RWPE2 (cell line): ENCODE data around the gene PKIB.
A peak's percentile ranks its signal among the peaks of the same experiment; 100 is the strongest.

Source experiments
- ATAC-seq: fragments of 200-7000 bp; cut with Tn5 transposase; 3 replicates; pipeline ENCODE4 v1.9.1; 2021; ENCODE audit warnings: low read depth
- DNase-seq: peaks from one replicate; pipeline ENCODE4 v3.0.0-alpha.2; 2020; ENCODE audit warnings: low spot score
- H3K27ac ChIP-seq: fragments of 450-650 bp; 2 replicates; pipeline ENCODE4 v1.5.1; 2017; ENCODE audit warnings: mild to moderate bottlenecking; ENCODE audit not compliant: poor library complexity, severe bottlenecking
- H3K27me3 ChIP-seq: fragments of 250-450 bp; sonication (Bioruptor Pico); 2 replicates; pipeline ENCODE4 v1.5.1; 2021; ENCODE audit warnings: mild to moderate bottlenecking, moderate library complexity; ENCODE audit not compliant: insufficient read depth, poor library complexity, severe bottlenecking
- H3K36me3 ChIP-seq: fragments of 250-450 bp; sonication (Bioruptor Pico); 2 replicates; pipeline ENCODE4 v1.5.1; 2020; ENCODE audit warnings: low read depth, mild to moderate bottlenecking, moderate library complexity
- H3K4me1 ChIP-seq: fragments of 250-450 bp; sonication (Bioruptor Pico); 2 replicates; pipeline ENCODE4 v1.5.1; 2021; ENCODE audit warnings: mild to moderate bottlenecking, moderate library complexity; ENCODE audit not compliant: insufficient read depth, poor library complexity, severe bottlenecking
- H3K4me3 ChIP-seq: fragments of 250-450 bp; sonication (Bioruptor Pico); 2 replicates; pipeline ENCODE4 v1.5.1; 2021; ENCODE audit warnings: mild to moderate bottlenecking, moderate library complexity; ENCODE audit not compliant: severe bottlenecking
- H3K9me3 ChIP-seq: fragments of 250-450 bp; sonication (Bioruptor Pico); 2 replicates; pipeline ENCODE4 v1.5.1; 2021; ENCODE audit warnings: mild to moderate bottlenecking, moderate library complexity; ENCODE audit not compliant: severe bottlenecking
- CTCF ChIP-seq: fragments of 450-650 bp; IDR thresholded peaks from one replicate; pipeline ENCODE4 v1.5.1; 2017; ENCODE audit warnings: mild to moderate bottlenecking, moderate library complexity; ENCODE audit not compliant: poor library complexity, severe bottlenecking

The PKIB gene

GRCh38 chr6:122678841-122679240 is 68.6 kb downstream of the PKIB start:
- no peak overlapping the region for H3K27ac ChIP-seq
- DNase-seq: no peak
- H3K9me3 ChIP-seq: no peaks in the 10 kb centered on the region
- ATAC-seq: no peak
- no peak overlapping the region for H3K4me3 ChIP-seq
- peaks cover 2% of the 10 kb centered on the region for H3K4me1 ChIP-seq
- no peak for TF ChIP-seq CTCF
- no peaks in the 10 kb centered on the region for H3K27me3 ChIP-seq
- H3K36me3 ChIP-seq: no peaks in the 10 kb centered on the region

- ATAC-seq (peak; percentile 59; the same call in 1 of the 3 replicates), DNase-seq (no peak)
- Histone ChIP-seq H3K4me1 (no peaks in the 10 kb centered on the region), H3K27ac (no peak overlapping the region), H3K27me3 (no peaks in the 10 kb centered on the region), H3K4me3 (no peak overlapping the region), H3K36me3 (no peaks in the 10 kb centered on the region), H3K9me3 (no peaks in the 10 kb centered on the region)
- peak; percentile 27 for TF ChIP-seq CTCF
These were observed 71.5 kb downstream of the PKIB start for GRCh38 chr6:122681705-122682104.

GRCh38 chr6:122683989-122684651 is 73.9 kb downstream of the PKIB start:
- H3K36me3 ChIP-seq: no peaks in the 10 kb centered on the region
- no peaks in the 10 kb centered on the region for H3K27me3 ChIP-seq
- DNase-seq (no peak), ATAC-seq (no peak)
- no peaks in the 10 kb centered on the region for H3K9me3 ChIP-seq
- H3K4me3 ChIP-seq: no peak overlapping the region
- TF ChIP-seq CTCF: no peak
- no peak overlapping the region for H3K27ac ChIP-seq
- H3K4me1 ChIP-seq: no peaks in the 10 kb centered on the region

- ATAC-seq (no peak), DNase-seq (no peak)
- Histone ChIP-seq H3K9me3 (no peaks in the 10 kb centered on the region), H3K27me3 (no peaks in the 10 kb centered on the region), H3K36me3 (no peaks in the 10 kb centered on the region), H3K27ac (no peak overlapping the region), H3K4me3 (no peak overlapping the region), H3K4me1 (peaks cover 21% of the 10 kb centered on the region)
- TF ChIP-seq CTCF: no peak
These were observed 82.0 kb downstream of the PKIB start for GRCh38 chr6:122692175-122692598.

- H3K4me3 ChIP-seq: no peak overlapping the region
- ATAC-seq (no peak), DNase-seq (no peak)
- no peaks in the 10 kb centered on the region for H3K27me3 ChIP-seq
- H3K9me3 ChIP-seq: no peaks in the 10 kb centered on the region
- no peaks in the 10 kb centered on the region for H3K36me3 ChIP-seq
- H3K4me1 ChIP-seq: peaks cover 21% of the 10 kb centered on the region
- no peak overlapping the region for H3K27ac ChIP-seq
- TF ChIP-seq CTCF: no peak
These were observed 82.8 kb downstream of the PKIB start for GRCh38 chr6:122692807-122693580.
